GM23338 (cell line): Measurements from ENCODE around the gene AGAP1.

Experiments used
- CREB1 ChIP-seq: fragments of 250-450 bp; sonication (Bioruptor Pico); IDR thresholded peaks from 2 replicates; pipeline ENCODE4 v1.5.0; 2020; ENCODE audit warnings: low read depth, mild to moderate bottlenecking, moderate library complexity
- CTCF ChIP-seq, 2 experiments: fragments of 200-600 bp in 1 of 2; sonication (generic) in 1 of 2; conservative IDR thresholded peaks; 2 replicates each; pipeline versions ENCODE4 v1.5.1 to v1.6.1; 2016 to 2017; ENCODE audit warnings: antibody characterized with exemption in 2 of 2, low read depth in 2 of 2, mild to moderate bottlenecking in 2 of 2, moderate library complexity in 1 of 2
- EZH2phosphoT487 ChIP-seq: fragments of 200-600 bp; sonication (generic); IDR thresholded peaks from one replicate; pipeline ENCODE4 v1.8.1; 2018; ENCODE audit warnings: antibody characterized with exemption; ENCODE audit not compliant: unreplicated experiment

GRCh38 chr2:236021499-236022057 lies 527.7 kb downstream of the AGAP1 start:
- TF ChIP-seq EZH2phosphoT487: no peak
- TF ChIP-seq CREB1 (CRISPR knock-in tag): no peak
- TF ChIP-seq CTCF (conservative IDR thresholded peaks at IDR 0.05; ENCODE audit: low read depth in 2 of 2): no peak
